Hematopoietic multipotent progenitor cell treated with erythropoietin and hydrocortisone succinate and interleukin-3 and kit ligand, for 8 days (in vitro differentiated cells): ENCODE results near the gene TSR3.
"Not testable (repeated sequence)": the region's sequence is repeated elsewhere in the genome, so short reads cannot be mapped to it uniquely, and the experiment has no call there.

Experiments
- DNase-seq: peaks from one replicate; pipeline ENCODE4 v3.0.0-alpha.2; 2015

TSR3 gene

GRCh38 chr16:1335996-1336395 lies 15.7 kb downstream of the TSR3 start:
- no peak for DNase-seq

DNA sequence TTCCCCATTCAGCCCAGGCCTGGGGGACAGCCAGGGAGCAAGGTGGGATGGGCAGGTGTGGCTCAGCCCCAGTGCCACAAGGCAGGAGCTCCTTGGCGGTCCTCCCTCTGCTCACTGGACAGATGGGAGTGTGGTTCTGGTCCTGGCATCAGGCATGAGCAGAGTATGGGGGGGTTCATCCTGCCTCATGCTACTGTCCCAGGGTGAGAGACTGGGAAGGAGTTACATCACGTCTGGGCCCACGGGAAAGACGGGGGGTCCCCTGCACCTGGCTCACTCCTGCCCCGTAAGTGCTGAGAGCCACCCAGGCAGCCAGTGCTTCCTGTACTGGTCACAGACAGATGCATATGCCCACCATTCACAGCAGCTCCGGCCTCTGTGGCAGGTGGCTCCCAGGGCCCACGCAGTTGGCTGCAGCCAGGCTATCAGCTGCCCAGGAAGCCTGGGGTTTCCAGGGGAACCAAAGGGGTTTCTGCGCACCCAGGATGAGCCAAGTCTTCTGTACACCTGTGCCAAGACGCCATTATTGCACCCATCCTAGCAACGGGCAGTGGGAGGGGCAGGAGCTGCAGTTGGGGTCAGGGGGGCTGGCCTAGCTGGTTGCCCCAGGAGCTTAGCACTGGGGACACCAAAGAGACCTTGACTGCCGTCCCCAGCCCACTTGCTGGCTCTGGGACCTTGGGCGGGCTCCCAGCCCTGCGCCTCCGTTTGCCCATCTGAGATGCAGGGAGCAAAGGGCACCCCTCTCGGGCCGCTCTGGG lies 16.3 kb downstream of the TSR3 start:
- DNase-seq = no peak

GRCh38 chr16:1334739-1335138 lies 16.9 kb downstream of the TSR3 start:
- no peak for DNase-seq

- no peak for DNase-seq
Measured at GRCh38 chr16:1333854-1334700, 17.6 kb downstream of the TSR3 start.

DNA sequence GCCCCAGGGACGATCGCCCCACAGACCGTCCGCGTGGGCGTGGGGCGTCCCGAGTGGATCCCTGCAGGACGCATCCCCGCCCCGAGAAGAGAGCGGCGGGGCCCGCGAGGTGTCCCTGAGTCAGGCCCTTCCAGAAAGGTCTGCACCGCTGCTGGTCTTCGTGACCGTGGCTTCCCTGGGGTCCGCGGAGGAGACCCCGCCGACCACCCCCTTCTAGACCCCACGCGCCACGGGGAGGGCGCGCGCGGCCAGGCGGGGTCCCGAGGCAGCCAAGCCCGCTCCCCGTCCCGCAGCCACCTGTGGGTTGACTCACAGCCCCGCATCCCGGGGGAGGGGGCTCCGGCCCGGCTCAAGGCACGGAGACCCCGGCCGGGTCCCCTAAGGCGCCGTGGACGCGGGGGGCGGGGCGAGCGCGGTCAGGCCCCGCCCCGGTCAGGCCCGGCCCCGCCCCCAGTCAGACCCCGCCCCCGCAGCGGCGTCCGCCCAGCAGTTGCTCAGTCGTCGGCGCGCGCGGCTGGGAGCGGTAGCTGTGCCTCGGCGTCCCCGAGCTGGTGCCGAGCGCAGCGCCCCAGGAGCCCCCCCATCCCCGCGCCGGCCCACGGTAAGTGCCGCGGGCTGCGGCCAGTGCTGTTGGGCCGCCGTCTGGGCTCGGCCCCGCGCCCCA lies 18.4 kb downstream of the TSR3 start, which contains the start of gene BAIAP3:
BAIAP3 (plus strand) TSS at position 497 of the 664 bp plus-strand sequence. CDS start 4,905 bp downstream, outside the sequence.
- DNase-seq = peak; percentile 28

GRCh38 chr16:1332618-1333148 lies 19.0 kb downstream of the TSR3 start:
- no peak for DNase-seq

- peak; percentile 69 for DNase-seq
Measured at GRCh38 chr16:1331712-1332617, 19.7 kb downstream of the TSR3 start.

DNA sequence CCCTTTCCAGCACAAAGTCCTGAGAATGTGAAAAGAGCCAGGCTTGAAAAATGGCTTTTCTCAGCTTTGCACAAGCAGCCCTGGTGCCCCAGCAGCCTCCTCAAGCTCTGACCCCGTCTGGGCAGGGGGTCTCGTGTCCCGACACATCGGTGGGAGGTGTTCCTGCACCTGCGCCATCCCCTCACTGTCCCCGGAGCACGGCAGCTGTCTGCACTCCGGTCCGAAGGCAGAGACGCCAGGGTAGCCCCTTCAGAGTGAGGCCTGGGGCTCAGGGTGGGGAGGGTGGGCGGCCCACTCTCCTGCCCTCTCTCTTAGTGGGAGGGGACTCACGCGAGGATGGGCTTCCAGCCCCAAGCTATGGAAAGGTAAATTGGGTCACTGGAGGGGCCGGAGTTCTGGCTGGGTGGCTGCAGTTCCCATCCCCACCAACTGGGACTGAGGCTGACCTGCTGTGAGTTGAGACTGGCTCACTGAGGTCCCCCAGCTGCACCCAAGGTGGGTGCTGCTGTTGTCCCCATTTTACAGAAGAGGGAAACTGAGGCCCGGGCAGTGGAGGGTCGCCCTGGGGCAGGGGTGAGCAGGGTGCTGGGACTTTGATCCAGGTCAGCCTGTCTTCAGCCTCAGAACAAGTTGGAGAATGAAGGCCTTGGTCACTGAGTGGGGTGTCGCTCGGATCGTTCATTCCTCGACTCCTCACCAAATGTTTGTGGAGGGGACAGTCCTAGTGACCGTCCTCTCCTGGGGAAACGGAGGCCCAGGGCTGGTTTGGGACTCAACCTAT lies 20.6 kb downstream of the TSR3 start:
- DNase-seq = no peak

DNA sequence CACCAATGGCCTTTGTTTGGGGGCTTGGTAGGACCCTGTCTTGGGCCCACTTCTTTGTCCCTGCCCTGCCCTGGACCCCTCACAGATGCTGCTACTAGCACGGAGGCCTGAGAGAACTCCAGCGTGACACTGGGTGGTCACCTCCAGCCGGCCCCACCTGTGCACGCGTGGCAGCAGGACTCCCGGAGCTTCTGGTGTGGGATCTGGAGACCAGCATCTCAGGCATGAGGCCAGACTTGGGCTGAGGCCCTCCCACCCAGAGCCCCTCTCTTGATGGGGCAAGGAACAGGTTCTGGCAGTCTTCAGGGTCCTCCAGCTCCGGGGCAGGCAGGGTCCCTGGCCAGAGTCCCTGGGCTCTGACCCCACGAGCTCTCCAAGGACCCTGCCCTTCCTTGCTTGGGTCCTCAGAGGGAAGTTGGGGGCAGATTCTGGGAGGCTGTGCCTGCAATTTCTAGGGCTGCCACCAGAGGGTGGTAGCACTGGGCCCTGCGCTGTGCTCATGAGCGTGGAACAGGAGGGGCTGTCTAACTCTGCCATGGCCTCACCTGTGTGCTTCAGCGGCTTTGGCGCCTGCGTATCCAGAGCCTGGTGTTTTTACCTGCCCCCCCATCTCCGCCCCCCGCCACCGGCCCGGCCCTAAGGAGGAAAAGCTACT lies 21.3 kb downstream of the TSR3 start:
- peak; percentile 25 for DNase-seq

DNA sequence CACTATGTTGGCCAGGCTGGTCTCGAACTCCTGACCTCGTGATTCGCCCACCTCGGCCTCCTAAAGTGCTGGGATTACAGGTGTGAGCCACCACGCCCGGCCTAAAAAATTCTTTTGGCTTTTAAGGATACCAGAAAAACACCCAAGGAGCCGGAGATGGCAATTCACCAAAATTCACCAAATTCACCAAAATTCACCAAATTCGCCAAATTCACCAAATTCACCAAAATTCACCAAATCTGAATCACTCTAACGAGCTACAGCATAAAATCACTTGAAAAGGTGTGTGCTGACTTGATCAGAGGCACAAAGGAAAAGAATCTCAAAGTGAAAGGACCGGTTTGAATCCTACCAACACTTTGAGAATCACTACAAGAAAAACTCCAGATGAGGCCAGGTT lies 22.7 kb downstream of the TSR3 start:
- not testable (repeated sequence) for DNase-seq

- not testable (repeated sequence) for DNase-seq
Measured at GRCh38 chr16:1328136-1328535, 23.5 kb downstream of the TSR3 start.

DNA sequence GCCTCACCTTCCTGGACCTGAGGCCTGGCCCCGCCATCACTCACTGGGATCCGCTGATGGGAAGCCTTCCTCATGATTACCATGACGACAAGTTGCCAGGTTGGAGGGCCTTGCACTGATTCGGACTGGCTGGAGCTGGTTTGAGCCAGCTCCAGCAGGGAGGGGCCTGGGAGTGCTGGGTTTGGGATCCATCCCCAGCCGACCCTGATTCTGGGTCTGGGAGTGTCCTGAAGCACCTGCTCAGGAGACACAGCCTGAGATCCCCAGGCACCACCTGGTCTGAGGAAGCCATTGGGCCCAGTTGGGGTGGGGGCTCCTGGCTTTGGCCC lies 24.1 kb downstream of the TSR3 start:
- no peak for DNase-seq

DNA sequence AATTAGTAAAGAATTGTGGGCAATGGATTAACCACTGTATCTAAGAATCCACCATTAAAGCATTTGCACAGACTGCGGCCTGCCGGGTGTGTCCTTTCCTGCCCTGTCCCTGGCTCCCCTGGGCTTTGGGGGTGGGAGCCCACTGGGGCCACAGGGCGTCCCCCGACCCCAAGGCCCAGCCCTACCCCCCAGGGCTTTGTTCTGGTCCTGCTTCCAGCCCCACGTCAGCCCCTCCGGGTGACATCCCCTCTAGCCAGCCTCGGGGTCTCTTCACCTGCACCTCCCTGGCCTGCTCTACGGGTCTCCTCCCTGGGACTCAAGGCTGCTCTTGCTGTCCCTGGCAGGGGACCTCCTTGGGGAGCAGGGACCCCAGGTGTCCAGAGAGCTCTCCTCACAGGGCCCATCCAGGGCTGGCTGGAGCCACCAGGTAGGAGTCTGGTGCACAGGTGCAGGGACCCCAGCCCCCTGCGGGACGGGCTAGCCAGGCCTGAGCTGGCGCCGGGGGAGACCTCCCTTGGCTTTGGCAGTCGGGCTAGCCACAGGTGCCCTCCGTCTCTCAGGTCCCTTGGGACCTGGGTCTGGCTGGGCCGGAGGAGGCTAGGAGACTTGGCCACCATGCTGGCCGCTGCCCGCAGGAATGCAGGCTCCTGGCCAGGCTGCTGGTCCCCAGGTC lies 24.6 kb downstream of the TSR3 start:
- no peak for DNase-seq

DNA sequence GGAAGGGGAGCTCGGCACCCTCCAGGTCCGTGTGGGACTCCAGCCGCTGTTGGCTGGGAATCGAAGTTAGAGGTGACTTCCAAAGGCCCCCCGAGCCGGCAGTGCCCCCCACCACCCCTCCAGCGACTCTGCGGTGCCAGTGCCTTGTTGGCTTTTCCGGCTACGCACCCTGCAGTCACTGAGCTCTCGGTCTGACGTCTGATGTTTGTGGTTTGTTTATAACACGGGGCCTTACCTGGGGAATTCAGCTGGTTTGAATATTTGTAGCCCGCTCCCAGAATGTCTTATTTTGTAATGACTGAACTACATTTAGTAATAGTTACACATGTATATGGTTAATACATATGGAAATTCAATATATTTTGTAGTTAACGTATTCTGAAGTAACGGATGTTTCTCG lies 25.3 kb downstream of the TSR3 start:
- DNase-seq = no peak

- DNase-seq = no peak
Measured at GRCh38 chr16:1325673-1326371, 25.9 kb downstream of the TSR3 start.

DNA sequence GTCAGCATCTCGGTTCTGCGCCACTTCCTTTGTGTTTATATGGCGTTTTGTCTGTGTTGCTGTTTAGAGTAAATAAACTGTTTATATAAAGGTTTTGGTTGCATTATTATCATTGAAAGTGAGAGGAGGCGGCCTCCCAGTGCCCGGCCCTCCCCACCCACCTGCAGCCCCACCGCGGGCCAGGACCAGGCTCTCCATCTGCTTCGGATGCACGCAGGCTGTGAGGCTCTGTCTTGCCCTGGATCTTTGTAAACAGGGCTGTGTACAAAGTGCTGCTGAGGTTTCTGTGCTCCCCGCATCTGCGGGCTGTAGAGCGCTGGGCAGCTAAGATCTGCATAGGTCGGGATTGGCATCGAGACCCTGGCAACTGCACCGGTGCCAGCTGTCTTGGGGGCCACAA lies 26.4 kb downstream of the TSR3 start:
- no peak for DNase-seq

DNA sequence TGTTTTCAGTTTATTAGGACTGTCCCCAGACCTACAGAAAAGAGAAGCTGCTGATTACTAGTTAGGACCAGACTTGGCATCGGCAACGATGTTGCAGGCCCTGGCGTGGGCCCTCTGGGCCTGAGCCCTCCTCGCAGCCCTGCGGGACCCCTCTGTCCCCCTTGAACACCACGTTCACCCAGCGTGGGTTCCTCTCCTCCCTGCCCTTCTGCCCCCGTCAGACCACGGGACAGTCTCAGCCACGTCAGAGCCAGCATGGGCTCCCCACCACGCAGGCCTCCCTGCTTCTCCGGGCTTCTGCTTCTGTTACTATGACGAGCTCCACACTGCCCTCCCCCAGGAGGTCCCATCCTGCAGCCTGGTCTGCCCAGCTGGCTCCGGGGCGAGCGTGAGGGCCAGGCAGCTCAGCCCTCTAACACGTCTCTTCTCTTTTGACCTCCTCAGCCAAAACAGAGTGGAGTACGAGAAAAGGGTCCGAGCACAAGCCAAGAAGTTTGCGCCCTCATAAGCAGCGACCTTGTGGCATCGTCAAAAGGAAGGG lies 27.3 kb downstream of the TSR3 start:
- no peak for DNase-seq

DNA sequence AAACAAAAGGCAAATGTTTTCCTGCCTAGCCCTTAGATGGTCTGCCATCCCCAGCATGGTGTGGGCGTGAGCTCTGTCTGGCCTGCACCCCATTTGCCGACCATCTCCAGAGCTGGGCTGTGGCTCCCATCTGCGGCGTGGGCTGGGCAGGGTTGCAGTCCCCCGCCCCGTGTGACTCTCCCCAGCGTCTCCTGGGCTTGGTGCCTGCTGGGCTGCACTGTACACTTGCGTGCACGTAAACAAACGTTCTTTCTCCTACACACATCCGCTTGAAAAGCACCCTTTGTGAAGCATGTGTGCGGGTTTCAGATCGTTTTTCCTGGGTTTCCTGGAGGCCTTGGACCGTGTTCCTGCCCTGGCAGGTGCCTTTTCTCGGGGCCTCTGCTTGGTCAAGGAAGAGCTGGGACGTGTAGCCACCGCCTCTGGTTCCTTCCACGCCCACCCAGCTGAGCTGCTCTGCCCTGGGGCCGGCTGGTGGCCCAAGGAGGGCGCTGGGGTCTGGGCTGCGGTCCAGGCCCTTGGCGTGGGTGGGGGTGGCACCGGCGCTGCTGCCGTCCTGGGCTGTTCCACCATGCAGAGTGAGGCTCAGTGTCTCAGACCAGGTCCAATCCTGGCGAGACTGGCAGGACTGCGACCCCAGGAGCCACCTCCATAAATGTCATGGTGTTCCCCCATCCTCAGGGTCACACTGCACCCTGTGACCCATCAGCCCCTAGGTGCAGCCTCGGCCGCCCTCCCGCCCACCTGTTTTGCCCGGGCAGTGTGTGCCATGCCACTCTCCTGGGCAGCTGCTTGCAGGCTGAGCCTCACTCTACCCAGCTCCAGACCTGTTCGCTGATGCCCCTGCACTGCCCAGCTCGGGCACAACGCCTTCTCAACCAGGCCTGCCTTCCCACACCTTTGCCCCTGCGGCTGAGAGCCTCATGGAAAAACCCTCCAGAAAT lies 28.1 kb downstream of the TSR3 start:
- no peak for DNase-seq
